ENCODE results near the gene HSP90AA1.

DNA sequence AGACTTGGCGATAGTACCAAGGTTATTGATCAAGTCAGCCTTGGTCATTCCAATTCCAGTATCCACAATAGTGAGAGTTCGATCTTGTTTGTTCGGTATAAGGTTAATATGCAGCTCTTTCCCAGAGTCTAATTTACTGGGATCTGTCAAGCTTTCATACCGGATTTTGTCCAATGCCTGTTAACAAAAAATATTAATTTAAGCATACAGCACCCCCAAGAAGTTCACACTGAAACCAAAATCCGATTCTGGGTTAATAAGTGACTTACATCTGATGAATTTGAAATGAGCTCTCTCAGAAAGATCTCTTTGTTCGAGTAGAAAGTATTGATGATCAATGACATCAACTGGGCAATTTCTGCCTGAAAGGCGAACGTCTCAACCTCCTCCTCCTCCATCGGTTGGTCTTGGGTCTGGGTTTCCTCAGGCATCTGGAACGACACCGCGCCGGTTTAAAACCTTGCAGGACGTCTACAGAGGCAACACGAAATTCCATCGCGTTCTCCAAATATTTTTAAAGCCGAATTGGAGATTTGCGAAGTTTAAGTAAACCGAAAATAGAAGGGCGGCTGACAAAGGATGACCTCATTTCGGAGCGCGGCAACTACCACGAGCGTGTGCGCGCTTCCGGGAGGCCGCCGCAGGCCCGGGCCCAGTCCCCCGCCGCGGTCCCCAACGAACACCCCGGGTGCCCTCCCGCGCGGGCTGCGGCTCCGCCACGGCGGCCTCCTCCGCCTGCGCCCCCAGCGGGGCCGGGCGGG is 716 bp downstream of the HSP90AA1 start:
- TF ChIP-seq, protein P1, sequence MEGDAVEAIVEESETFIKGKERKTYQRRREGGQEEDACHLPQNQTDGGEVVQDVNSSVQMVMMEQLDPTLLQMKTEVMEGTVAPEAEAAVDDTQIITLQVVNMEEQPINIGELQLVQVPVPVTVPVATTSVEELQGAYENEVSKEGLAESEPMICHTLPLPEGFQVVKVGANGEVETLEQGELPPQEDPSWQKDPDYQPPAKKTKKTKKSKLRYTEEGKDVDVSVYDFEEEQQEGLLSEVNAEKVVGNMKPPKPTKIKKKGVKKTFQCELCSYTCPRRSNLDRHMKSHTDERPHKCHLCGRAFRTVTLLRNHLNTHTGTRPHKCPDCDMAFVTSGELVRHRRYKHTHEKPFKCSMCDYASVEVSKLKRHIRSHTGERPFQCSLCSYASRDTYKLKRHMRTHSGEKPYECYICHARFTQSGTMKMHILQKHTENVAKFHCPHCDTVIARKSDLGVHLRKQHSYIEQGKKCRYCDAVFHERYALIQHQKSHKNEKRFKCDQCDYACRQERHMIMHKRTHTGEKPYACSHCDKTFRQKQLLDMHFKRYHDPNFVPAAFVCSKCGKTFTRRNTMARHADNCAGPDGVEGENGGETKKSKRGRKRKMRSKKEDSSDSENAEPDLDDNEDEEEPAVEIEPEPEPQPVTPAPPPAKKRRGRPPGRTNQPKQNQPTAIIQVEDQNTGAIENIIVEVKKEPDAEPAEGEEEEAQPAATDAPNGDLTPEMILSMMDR (conservative IDR thresholded peaks at IDR 0.05 in 1 of 2, IDR thresholded peaks at IDR 0.05 in 1 of 2; ENCODE audit: low read depth in 1 of 2, low read length in 2 of 2), result no peak
- no peak for TF ChIP-seq EZH2 (IDR thresholded peaks at IDR 0.05; ENCODE audit: low read length, missing control alignments)
